DND-41 (cell line): Measurements from ENCODE around the gene GOLPH3L.
"Not testable (repeated sequence)": the region's sequence is repeated elsewhere in the genome, so short reads cannot be mapped to it uniquely, and the experiment has no call there.

Experiments used
- EZH2 ChIP-seq: IDR thresholded peaks from 3 replicates; pipeline ENCODE4 v1.6.1; 2012; ENCODE audit warnings: borderline replicate concordance, low read depth, mild to moderate bottlenecking, moderate library complexity, low read length, inconsistent platforms; ENCODE audit not compliant: severe bottlenecking
- TF ChIP-seq, protein P1 (sequence below): IDR thresholded peaks from 2 replicates; pipeline ENCODE4 v1.5.1; 2012; ENCODE audit warnings: borderline replicate concordance, low read length, moderate library complexity, mild to moderate bottlenecking; ENCODE audit not compliant: poor library complexity, severe bottlenecking; ENCODE audit errors: extremely low read depth

DNA sequence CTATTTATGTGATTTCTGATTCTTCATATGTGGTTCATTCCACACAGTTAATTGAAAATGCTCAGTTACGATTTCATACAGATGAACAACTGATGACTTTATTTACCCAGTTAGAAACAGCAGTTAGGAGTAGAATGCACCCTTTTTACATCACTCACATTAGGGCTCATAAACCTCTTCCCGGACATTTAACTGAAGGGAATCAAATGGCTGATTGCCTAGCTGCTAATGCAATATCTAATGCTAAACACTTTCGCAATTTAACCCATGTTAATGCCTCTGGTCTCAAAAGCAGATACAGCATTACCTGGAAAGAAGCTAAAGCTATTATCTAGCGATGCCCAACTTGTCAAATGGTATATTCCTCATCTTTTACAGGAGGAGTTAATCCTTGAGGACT lies 39.9 kb downstream of the GOLPH3L start:
- TF ChIP-seq, protein P1, sequence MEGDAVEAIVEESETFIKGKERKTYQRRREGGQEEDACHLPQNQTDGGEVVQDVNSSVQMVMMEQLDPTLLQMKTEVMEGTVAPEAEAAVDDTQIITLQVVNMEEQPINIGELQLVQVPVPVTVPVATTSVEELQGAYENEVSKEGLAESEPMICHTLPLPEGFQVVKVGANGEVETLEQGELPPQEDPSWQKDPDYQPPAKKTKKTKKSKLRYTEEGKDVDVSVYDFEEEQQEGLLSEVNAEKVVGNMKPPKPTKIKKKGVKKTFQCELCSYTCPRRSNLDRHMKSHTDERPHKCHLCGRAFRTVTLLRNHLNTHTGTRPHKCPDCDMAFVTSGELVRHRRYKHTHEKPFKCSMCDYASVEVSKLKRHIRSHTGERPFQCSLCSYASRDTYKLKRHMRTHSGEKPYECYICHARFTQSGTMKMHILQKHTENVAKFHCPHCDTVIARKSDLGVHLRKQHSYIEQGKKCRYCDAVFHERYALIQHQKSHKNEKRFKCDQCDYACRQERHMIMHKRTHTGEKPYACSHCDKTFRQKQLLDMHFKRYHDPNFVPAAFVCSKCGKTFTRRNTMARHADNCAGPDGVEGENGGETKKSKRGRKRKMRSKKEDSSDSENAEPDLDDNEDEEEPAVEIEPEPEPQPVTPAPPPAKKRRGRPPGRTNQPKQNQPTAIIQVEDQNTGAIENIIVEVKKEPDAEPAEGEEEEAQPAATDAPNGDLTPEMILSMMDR: not testable (repeated sequence)
- TF ChIP-seq EZH2: not testable (repeated sequence)
